ENCODE measurements around the gene AGAP2. TPM values are rescaled to one million over a fixed set of nuclear protein-coding genes. Genes with fewer than 3 reads are reported as not detected.

AGAP2 gene
- total RNA-seq, 2 donors from 2014 or later = 0.33 to 1.0 TPM

GRCh38 chr12:57735952-57736740 is 2.4 kb downstream of the AGAP2 start:
- intact Hi-C loops (cut with DNase I) = no loop called here
- Histone ChIP-seq H3K9me3 (no peaks in the 10 kb centered on the region), H3K4me3 (no peak overlapping the region), H3K4me1 (peaks cover 31% of the 10 kb centered on the region), H3K36me3 (replicated peaks in 1 of 2; ENCODE audit: insufficient read depth in 1 of 2, low read depth in 2 of 2) (no peaks in the 10 kb centered on the region), H3K27me3 (peaks cover 11 to 48% of the 10 kb centered on the region in 2 donors), H3K27ac (no peak overlapping the region)
- DNase-seq = peak in 1 of 4 donors; percentile 25
- no peak for TF ChIP-seq POLR2A (IDR thresholded peaks at IDR 0.05)
- TF ChIP-seq CTCF (IDR thresholded peaks at IDR 0.05) = peak in 1 of 7 experiments; percentile 11
- ATAC-seq = peak; percentile 19
- WGBS, 2 donors = 17 to 18% methylated on average over 24 to 45 of the region's 49 CpGs

DNA sequence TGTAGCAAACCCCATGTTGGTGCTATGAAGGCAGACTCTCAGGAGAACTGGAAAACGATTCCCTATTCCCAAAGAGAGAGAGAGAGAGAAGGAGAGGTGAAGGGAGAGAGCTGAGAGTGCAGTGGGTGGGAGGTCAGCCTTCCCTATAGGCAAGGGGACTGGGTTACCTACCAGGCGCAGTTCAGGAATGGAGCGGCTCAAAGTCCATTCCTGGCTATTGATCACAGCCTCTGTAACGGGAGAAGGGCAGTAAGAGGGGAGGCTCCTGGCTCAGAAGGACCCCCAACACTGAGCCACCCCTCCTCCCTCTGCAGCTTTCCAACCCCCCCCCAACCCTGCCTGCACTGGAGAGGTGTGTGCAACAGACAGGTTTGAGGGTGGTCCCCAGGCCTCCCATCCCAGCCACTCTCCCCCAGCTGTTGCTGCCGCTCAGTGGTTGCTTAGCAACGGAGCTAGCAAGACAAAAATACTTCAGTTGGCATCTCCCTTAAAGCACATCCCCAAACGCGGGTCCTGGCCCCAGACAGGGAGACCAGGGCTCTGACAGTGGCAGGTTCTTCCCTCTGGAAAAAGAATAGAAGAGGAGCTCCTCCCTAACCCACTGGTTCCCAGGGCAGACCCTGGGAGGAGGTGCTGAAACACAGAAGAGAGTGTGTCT is 3.2 kb downstream of the AGAP2 start:
- Histone ChIP-seq H3K4me3 (no peak overlapping the region), H3K4me1 (peaks cover 31% of the 10 kb centered on the region), H3K27me3 (peaks cover 11 to 48% of the 10 kb centered on the region in 2 donors), H3K9me3 (no peaks in the 10 kb centered on the region), H3K36me3 (replicated peaks in 1 of 2; ENCODE audit: insufficient read depth in 1 of 2, low read depth in 2 of 2) (no peaks in the 10 kb centered on the region), H3K27ac (no peak overlapping the region)
- TF ChIP-seq POLR2A (IDR thresholded peaks at IDR 0.05) = no peak
- TF ChIP-seq CTCF (IDR thresholded peaks at IDR 0.05) = no peak
- intact Hi-C loops (cut with DNase I) = no loop called here
- WGBS, 2 donors = 1 to 19% methylated on average over 7 to 8 of the region's 8 CpGs
- ATAC-seq (no peak), DNase-seq (no peak)

GRCh38 chr12:57734591-57734990 is 4.0 kb downstream of the AGAP2 start:
- Histone ChIP-seq H3K9me3 (no peaks in the 10 kb centered on the region), H3K4me3 (no peak overlapping the region), H3K27me3 (peaks cover 11 to 43% of the 10 kb centered on the region in 2 donors), H3K4me1 (peaks cover 31% of the 10 kb centered on the region), H3K36me3 (replicated peaks in 1 of 2; ENCODE audit: insufficient read depth in 1 of 2, low read depth in 2 of 2) (no peaks in the 10 kb centered on the region), H3K27ac (no peak overlapping the region)
- 74 to 76% methylated on average over 4 of the region's 4 CpGs for WGBS, 2 donors
- ATAC-seq (no peak), DNase-seq (no peak)
- TF ChIP-seq POLR2A (IDR thresholded peaks at IDR 0.05) = no peak
- no peak for TF ChIP-seq CTCF (IDR thresholded peaks at IDR 0.05)
- intact Hi-C loops (cut with DNase I) = no loop called here

DNA sequence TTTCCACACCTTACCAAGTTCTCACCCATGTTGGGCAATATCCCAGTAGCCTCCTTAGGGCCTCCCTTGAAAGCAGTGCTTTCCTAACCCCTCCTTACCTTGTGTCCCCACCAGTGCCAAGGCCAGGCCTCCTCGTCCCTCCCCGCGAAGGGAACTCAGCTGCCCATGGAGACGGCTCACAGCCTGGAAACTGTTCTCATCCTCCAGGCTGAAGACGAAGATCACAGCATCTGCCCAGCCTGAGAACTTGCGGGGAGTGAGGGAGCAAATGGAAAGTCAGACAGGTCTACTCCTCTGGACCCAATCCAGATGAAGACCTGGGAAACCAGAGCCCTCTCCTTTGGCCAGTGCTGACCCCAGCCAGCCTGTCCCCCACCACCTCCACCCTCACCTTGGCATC is 4.6 kb downstream of the AGAP2 start:
- H3K4me3 ChIP-seq = no peak overlapping the region
- DNase-seq (no peak), ATAC-seq (no peak)
- TF ChIP-seq POLR2A (IDR thresholded peaks at IDR 0.05) (no peak), CTCF (IDR thresholded peaks at IDR 0.05) (no peak)
- intact Hi-C loops (cut with DNase I) = no loop called here
- peaks cover 11 to 40% of the 10 kb centered on the region in 2 donors for H3K27me3 ChIP-seq
- no peak overlapping the region for H3K27ac ChIP-seq
- 70 to 76% methylated on average over 4 to 6 of the region's 6 CpGs for WGBS, 2 donors
- no peaks in the 10 kb centered on the region for H3K36me3 ChIP-seq (replicated peaks in 1 of 2; ENCODE audit: insufficient read depth in 1 of 2, low read depth in 2 of 2)
- H3K4me1 ChIP-seq = peaks cover 31% of the 10 kb centered on the region
- no peaks in the 10 kb centered on the region for H3K9me3 ChIP-seq
